NCI-H345 treated with DMSO at 0.1 percent for 48 hours (cell line): Measurements from ENCODE around the gene OARD1.

Experiments
- DNase-seq: peaks from one replicate; lab custom pipeline; 2025; ENCODE audit not compliant: unreplicated experiment; lab: John Stamatoyannopoulos, UW

The OARD1 gene

DNA sequence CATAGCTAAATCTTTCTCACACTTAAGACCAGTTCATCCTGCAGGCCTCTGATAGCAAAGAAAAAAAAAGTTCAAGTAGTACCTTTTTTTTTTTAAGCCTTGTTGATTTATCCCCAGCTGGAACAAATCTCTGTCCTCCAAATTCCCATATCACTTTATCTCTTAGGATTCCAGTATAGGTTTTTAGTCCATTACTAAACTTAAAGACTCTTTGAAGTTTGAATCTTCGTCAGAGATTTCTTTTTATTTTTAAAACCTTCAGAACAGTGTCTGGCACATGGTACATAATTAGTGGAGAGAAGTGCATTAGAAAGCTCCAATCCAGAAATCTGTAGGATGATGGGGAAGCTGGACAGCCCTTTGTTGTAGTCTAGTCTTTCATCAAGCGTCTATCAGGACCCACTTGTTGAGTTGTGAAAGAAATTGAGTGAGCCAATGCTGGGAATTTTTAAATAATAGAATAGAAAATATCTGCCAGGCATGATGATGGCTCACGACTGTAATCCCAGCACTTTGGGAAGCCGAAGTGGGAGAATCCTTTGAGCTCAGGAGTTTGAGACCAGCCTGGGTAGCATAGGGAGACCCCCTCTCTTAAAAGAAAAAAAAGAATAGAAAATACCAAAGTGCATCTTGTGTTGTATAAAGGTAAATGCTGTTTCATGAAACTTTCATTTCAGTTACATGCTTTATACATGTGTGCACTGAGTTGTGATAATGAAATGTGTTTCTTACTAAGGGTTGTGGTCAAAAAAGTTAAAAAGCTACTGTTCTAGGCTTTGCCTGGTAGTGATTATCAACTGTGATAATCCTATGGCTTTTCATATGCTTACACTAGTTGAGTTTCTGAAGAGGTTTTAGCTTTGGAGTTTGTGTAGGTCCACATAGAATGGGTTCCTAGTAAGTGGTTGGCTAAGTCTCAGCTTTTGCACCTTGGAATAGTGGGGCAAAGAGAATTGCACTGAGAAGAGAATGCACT lies 3.8 kb upstream of the OARD1 start:
- no peak for DNase-seq

DNA sequence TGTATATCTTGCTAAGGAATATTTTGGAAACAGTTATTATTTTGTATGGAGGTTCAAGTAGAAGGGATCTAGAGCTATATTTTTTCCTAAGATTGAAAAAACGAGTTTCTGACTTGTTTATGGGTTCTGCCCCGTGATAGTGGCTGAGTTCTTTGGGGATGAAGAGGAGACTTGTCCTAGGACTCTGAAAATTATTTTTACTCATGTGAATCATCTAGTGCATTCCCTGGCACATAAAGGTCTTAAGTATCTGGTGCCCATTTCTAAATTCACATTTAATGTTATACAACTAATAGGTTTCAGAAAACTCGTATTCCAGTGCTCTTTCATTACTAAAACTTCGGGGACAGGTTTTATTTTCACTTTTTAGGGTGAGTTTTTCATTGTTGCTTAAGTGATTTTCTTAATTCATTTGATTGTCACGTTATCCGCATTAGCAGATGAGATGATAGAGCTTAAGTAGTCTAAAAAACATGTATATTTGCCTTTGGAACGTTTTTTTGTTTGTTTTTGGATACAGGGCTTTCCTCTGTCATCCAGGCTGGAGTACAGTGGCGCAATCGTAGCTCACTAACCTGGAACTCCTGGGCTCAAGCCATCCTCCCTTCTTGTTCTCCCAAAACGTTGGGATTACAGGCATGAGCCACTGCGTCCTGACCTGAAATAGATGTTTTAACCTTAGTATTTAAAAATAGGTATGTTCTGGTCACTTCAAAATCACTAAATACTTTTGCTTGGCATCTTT lies 2.7 kb upstream of the OARD1 start:
- DNase-seq: no peak

DNA sequence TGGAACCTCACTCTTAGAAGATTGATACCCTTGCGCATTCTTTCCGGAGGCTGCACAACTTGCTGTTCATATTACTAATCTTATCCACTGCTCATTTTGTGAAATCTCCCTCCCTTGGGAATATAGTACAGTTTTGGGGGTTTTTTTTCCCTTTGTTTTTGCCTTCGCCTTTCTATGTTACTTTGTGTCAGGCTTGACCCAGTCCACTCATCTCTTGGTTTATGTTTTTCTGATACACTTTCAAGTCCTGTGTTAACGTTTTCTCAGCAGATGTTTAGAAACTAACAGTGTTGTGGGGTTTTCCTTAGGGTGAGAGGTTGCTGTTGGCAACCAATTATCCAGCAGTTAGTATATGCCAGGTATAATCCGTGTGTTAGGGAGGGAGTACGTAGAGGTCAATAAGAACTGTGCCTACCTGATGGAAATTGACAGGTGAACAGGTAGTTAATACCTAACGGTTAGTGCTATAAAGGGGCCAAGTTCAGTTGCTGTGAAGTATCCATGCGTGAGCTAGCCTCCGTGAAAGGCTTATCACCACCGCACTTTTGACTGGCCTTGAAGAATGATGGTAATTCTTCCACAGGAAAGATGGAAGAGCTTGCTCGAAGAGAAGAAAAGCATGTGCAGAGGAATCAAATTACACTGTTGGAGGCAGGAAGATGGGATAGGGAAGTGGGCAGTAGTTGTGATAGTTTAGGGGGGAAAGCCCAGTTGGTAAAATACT lies 2.0 kb upstream of the OARD1 start:
- no peak for DNase-seq

DNA sequence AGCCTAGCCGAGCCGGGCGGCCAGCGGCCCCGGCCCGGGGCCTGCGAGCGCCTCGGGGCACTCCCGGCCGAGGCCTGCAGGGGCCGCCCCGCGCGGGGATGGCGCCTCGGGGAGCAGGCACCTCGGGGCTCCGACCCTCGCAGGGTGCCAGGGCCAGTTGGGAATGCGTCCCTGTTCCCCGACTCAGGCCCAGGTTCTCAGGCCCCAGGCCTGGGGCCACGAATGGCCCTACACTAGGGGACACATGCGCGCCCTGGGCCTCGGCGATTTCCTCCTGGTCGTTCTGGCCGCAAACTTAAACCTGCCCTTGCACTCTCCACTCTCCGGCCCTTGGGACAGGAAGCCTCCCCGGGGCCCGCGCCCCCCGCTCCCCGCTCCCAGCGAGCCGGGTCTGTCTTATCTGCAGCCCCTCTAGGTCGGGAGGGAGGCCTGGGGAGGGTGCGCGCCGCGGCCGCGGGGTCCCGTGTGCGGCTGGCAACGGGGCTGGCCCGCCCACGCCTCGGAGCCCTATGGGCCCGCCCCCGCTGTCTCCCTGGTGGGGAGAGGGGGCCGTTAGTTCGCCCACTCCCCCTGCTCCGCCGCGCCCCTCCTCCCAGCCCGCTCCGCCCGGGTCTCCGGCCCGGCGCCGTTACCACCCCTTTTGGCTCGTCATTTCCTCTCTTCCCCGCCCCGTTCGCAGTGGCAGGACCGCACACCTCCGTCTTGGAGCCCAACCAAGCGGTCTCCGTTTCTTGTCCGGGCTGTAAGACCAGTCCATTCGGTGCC lies 1.2 kb upstream of the OARD1 start:
- DNase-seq: peak; percentile 32

DNA sequence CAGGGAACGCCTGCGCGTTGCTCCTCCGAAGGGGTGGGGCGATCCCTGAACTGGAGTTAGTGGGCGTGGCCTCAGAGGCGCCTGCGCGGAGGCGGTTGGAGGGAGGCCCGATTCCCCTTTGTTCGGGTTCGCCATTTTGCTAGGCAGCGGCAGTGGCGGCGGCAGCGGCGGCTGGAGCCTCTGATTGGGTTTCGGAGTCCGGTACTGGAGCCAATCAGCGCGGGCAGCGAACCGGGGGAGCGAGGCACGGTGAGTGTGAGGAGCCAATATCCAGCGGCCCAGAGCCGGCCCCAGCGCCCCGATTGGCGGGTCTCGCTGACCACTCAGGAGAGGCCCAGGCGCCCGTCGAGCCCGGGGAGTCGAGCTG lies 663 bp upstream of the OARD1 start, which contains the start of gene NFYA:
Gene NFYA, plus strand, starts transcription at position 139 of the 367 bp plus-strand sequence. CDS start 6,116 bp downstream, outside the sequence.
- DNase-seq: no peak

DNA sequence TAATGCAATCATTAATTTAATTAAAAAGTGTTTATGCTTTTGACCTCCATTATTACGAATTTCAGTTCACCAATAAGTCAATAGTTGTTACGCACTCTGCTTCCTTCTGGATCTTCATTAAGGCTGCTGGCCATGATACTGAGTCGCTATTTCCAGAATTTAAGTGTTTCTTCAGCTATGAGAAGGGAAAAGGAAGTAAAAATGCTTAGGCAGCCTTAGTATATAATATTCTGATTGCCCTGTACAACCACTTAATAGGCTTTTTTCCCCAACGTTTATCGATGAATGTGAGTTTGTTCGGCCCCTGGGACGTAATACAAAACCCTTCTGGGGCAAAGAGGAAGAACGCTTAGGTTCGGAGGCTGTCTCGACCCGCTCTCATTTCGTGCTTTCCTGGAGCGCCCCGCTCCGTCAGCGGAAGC lies 644 bp downstream of the OARD1 start:
- DNase-seq: no peak

DNA sequence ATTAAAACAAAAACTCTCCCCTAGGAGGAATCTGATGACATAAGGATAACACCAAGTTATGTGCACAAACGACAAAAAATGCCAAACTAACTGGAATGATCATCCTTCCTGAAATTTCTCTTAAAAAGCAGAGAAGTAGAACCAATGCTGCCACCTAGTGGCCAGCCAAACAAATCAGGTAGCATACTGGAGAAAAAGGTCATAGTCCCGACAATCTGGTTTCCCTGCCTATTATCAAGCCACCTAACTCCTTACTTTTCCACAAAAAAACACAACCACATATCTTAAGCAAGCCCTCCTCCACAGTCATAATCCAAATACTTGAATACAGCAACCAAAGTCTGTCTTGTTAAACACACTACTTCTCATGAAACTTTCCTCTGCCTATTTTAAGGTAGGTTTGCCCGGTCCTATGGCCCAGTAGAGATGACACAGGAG lies 5.3 kb downstream of the OARD1 start:
- DNase-seq: peak; percentile 42

DNA sequence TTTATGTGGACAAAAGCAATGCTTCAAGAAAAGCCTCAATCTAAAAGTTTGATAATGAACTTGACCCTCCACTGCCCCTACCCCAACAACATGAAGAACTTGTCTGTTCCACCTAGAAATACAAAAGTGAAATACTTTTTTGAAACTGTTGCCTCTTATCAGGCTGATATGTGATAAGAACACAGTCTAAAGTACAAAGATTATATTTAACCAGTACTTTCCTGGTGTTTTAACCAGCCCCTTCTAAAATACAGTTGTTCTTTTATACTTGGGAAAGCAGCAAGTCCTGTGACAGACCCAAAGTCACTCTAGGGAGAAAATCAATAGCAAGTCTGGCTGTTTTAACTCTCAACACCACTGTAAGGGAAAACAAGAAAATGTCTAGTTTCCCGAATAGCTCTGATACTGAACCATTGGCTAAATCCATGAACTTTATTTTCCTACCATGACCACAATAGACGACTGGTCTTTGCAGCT lies 6.6 kb downstream of the OARD1 start:
- DNase-seq: no peak

DNA sequence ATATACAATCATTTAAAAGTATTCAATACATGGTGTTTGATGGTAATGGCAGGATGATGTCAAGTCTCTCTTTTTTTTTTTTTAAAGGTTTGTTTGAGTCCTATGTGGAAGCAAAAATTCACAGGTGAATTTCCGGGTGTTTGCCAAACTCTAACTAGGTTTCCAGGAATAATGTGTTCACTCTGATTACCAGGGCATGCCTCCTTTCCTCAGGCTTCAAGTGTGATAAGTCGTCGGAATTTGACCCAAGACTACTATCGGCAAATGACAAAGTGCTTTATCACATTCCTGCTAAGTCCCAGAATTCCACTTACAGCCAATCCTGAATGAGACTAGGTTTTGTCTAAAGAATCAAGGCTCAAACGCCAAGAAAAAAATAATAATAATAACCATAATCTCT lies 7.3 kb downstream of the OARD1 start:
- DNase-seq: no peak

DNA sequence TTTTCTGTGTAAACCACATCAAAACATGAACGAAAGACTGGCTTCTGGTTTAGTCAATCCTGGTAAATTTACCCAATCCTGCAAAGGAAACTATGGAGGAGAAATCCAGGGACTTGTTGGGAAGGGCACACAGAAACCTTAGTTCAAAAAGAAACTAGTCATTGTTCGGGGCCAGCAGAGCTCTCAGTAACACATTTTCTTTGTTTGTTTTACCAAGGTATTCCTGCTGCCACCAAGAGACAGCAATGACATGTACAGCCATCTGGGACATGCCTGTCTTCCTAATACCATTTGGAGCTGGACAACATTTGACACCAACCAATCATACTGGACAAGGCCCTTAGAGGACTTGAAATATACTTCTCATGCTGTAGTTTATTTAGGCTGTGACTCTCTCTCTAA lies 8.3 kb downstream of the OARD1 start:
- DNase-seq: no peak

DNA sequence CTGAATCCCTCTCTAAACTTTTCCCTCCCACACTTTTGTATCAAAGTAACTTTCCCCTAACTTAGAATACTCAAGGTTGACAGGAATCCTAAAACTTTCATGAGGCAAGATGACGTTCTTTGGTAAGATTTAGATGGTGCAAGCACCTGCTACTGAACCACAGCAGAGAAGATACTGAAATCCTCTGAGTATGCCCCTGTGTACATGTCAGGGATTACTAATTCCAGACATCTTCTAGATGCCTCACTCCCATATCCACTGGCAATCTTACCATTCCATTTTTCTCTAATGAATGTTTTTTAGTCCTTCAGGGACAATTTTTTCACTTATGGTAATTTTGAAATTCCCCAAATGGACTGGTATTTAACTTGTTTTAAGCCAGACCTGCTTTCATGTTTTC lies 10.1 kb downstream of the OARD1 start:
- DNase-seq: no peak

DNA sequence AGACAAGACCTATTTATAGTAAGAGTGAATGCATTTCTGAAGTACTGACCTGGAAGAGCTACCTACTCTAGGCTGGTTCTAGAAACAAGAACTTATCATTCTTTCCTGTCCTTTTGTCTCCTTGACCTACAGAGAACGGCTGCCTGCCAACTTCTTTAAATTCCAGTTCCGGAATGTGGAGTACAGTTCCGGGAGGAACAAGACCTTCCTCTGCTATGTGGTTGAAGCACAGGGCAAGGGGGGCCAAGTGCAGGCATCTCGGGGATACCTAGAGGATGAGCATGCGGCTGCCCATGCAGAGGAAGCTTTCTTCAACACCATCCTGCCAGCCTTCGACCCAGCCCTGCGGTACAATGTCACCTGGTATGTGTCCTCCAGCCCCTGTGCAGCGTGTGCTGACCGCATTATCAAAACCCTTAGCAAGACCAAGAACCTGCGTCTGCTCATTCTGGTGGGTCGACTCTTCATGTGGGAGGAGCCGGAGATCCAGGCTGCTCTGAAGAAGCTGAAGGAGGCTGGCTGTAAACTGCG lies 10.9 kb downstream of the OARD1 start:
- no peak for DNase-seq

DNA sequence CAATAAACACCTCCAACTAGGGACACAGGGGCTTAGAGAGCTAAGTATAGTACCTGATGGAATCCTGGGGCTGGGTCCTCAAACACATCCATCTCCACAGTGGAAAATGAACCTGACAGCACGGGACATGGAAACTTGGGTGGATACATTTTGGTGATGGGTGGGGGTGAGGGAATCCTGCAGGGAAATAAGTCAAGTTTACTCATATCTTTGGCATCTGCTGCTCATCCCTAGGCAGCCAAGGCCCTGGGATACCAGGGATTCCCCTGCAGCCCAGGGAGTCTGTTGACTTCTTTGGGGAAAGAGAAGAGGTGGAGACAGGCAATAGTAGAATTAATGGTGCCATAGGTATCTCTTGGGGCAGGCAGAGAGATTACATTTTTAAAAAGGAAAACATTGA lies 12.6 kb downstream of the OARD1 start:
- DNase-seq: no peak

DNA sequence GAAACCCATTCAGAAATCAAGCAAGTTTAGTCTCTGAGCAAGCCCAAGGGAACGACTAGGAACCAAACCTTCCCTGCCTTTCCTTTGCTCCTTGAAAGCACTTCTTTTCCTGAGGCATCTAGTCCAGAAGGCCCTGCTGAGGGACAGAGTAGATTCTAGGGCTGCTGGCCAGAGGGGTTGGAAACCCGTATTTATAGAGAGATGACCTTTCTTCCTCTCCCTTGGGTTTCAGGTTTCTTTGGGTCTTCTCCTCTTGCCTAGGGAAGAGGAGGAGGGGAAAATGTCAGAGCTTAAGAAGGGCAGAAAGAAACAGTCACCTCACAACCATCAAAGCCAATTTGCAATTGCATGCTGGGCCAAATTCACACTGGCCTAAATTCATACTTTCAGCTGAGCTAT lies 13.4 kb downstream of the OARD1 start:
- no peak for DNase-seq

DNA sequence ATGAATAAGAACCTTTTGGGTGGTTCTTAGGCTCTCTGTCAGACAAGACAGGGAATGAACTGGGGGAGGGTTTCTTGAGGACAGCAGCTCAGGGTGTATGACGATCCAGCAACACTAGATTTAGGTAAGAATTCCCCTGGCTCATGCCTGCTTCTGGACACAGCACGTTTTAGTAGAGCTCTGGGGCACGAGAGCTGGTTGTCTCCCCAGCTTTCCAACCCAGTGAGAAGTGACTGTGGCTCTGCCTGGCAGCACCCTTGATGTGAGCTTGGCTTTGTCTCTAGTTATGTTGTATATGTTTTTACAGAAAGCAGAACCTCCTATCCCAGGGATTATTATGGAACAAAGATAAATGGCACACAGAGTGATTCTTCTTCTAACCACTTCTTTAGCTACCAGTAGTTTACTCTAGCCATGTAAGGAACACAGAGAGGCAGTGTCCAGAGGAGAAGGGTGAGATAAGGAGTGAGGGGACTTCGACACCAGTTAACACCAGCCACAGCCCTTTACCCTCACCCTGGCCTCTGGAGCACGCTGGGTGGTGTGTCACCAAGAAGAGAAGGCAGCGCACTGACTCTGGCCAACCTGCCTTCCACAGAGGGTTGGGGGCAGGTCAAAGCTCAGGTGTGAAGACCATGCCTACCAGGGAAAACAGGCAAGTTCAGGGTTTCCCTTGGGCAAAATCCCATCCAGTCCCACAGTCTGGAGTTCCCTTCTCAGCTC lies 15.2 kb downstream of the OARD1 start:
- no peak for DNase-seq

DNA sequence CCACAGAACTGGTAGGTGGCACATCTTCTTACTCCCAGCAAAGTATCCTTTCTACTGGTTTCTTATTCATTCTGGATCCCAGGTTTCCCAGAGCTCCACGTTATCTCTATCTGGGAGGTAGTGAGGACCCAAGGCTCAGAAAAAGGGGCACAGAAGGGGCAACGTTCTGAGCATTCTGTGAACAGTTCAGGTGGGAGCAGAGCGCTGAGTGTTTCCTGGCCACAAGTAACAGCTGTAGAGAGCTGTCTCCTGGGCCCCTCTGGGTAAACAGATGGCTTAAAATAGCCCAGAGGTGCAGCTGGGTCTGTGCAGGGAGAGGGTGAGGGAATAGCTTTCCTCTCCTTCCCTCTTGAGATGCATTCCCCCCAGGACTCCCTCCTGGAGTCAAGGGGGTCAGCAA lies 17.0 kb downstream of the OARD1 start:
- DNase-seq: peak; percentile 22

DNA sequence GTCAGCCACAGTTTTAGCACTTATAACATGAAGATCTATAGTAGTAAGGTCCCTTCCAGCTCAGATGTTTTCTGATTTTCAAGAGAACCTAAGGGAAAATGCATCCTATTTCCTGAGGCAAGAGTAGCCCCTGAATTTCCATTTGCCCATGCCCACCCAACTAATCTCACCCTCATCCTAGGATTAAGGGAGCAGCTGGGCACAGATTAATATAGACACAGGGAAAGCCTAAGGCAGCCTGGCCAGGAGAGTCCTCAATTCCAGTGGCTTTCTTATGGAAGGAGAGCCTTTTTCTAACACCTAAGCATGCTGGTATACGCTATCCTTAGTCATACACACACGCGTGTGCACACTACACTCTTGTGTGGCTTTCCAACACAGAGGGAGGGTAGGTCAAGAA lies 17.6 kb downstream of the OARD1 start:
- DNase-seq: no peak

DNA sequence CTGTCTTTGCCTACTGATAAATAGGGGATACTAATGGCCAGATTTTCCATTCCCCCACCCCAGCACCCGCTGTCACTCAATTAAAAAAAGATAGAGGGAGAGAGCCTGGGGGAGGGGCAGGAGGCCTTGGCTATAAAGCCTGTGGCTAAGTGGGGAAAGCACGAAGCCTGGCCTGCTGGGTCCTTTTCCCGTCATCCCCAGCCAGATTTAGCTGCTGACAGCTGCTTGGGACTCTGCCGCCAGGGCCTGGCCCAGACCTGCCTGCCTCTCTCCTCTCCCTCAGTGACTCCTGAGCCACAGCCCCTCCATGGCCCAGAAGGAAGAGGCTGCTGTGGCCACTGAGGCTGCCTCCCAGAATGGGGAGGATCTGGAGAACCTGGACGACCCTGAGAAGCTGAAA lies 19.1 kb downstream of the OARD1 start, which contains the start of gene APOBEC2:
Gene APOBEC2, plus strand, starts transcription at position 162 of the 400 bp plus-strand sequence. Its CDS starts 146 bp downstream, at position 308.
- no peak for DNase-seq

DNA sequence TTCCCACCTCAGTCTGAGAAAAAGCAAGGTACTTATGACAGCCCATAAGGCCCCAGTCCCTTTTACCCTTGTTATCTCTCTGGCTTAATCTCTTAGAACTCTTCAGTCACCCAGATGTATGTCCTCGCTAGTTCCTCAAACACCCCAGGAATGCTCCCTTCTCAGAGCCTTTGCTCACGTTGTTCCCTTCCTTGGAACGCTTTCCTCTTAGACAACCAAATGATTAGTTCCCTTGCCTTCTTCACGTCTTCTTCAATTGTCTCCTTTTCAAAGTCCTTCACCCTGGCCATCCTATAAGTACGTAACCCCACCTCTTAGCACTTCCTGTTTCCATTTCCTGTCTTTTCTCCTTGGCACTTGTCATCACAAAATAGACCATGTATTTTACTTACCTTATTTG lies 20.3 kb downstream of the OARD1 start:
- DNase-seq: no peak
